Globus pallidus (tissue), 1 donor: ENCODE measurements around the gene RILPL2.
"Not testable (repeated sequence)": the region's sequence is repeated elsewhere in the genome, so short reads cannot be mapped to it uniquely, and the experiment has no call there.

Experiments
- DNase-seq: peaks from one replicate; pipeline ENCODE4 v3.0.0-alpha.2; 2015; ENCODE audit warnings: low spot score

The RILPL2 gene

DNA sequence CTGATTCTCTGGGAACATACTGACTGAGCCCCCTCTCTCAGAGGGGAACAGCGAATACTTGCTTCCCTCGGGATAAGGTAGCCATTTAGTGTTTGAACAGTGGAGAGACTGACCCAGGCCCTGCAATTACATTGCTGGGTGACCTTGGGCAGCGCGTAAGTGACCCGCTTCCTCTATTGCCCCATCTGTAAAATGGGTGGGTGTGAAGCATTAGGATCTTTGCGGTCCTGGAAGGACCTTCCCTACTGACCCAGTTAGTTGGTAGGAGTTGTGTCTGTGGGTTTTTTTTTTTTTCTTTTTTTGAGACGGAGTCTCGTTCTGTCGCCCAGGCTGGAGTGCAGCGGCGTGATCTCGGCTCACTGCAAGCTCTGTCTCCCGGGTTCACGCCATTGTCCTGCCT, 53.8 kb downstream of the RILPL2 start:
- DNase-seq: no peak

DNA sequence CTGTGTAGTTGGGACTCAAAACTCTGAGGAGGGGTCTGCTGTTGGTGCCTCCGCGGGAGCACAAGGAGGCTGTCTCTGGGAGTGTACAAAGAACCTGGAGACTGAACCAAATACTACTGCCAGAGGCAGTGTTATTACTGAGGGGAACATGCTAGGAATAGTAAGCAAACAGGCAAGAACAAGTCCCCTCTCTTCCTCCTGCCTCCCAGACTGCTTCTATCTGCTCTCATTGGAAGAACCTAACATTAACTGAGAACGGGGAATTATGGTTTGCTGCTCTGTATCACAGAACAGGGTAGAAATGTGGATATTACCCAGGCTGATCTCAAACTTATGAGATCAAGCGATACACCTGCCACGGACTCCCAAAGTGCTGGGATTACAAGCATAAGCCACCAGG, 57.1 kb downstream of the RILPL2 start:
- DNase-seq: no peak

DNA sequence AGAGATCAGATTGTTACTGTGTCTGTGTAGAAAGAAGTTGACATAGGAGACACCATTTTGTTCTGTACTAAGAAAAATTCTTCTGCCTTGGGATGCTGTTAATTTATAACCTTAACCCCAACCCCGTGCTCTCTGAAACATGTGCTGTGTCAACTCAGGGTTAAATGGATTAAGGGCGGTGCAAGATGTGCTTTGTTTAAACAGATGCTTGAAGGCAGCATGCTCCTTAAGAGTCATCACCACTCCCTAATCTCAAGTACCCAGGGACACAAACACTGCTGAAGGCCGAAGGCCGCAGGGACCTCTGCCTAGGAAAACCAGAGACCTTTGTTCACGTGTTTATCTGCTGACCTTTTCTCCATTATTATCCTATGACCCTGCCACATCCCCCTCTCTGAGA, 64.1 kb downstream of the RILPL2 start:
- not testable (repeated sequence) for DNase-seq

DNA sequence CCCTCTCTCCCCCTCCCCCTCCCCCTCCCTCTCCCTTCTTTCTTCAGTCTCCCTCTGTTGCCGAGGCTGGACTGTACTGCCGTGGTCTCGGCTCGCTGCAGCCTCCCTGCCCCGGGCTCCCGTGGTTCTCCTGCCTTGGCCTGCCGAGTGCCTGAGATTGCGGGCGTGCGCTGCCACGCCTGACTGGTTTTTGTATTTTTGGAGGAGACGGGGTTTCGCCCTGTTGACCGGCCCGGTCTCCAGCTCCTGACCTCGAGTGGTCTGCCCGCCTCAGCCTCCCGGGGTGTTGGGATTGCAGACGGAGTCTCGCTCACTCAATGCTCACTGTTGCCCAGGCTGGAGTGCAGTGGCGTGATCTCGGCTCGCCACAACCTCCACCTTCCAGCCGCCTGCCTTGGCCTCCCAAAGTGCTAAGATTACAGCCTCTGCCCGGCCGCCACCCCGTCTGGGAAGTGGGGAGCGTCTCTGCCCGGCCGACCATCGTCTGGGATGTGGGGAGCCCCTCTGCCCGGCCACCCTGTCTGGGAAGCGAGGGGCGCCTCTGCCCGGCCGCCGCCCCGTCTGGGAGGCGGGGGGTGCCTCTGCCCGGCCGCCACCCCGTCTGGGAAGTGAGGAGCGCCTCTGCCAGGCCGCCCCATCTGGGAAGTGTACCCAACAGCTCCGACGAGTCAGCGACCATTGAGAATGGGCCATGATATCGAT, 64.7 kb downstream of the RILPL2 start:
- DNase-seq: not testable (repeated sequence)

DNA sequence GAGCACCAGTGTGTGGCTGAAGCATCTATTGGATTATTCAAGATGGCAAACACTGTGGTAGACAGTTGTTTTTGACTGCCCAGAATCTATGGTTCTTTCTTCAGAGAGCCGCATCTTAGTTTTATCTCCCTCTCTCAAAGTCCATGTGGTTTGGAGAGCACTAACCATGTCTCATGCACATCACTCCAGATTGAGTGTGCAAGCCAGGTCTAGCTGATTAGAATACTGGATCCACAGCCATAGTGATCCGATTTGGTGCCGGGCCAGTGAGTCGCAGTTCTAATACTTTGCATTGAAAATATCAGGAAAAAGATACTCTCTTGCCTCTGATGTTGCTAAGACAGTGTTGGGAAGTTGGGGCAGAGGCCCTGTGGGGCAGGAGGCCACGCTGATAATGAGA, 67.3 kb downstream of the RILPL2 start:
- DNase-seq: no peak

DNA sequence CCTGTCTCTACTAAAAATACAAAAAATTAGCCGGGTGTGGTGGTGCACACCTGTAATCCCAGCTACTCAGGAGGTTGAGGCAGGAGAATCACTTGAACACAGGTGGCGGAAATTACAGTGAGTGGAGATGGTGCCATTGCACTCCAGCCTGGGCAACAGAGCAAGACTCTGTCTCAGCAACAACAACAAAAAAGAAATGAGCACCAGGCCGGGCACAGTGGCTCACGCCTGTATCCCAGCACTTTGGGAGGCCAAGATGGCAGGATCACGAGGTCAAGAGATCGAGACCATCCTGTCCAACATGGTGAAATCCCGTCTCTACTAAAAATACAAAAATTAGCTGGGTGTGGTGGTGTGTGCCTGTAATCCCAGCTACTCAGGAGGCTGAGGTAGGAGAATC, 68.1 kb downstream of the RILPL2 start:
- not testable (repeated sequence) for DNase-seq

DNA sequence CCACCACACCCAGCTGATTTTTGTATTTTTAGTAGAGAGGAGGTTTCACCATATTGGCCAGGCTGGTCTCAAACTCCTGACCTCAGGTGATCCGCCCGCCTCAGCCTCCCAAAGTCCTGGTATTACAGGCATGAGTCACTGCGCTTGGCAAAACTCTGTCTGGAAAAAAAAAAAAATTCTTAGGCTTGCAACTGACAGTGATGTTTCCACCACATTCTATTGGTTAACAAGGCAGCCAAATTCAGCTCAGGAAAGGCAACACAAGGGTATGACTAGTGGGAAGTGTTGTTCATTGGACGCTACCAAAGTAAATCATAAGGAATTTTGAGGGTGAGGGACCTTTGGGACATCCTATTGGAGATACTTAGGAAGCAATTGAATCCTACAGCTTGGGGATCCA, 69.0 kb downstream of the RILPL2 start:
- DNase-seq: no peak
